ENCODE data around the gene THEMIS2.

THEMIS2 gene

GRCh38 chr1:27886744-27887143 is 14.4 kb downstream of the THEMIS2 start:
- Histone ChIP-seq H3K4me3 (ENCODE audit: low read depth in 1 of 2, low read length in 2 of 2) (no peak overlapping the region), H2AFZ (ENCODE audit: low read depth, low read length) (no peak overlapping the region), H3K27ac (ENCODE audit: low read length) (no peak overlapping the region), H3K4me1 (ENCODE audit: insufficient read depth, low read length) (peaks cover 9% of the 10 kb centered on the region), H4K20me1 (ENCODE audit: insufficient read depth, low read length) (no peaks in the 10 kb centered on the region), H3K4me2 (ENCODE audit: insufficient read depth, low read length) (no peak overlapping the region), H3K9ac (ENCODE audit: low read depth, low read length) (no peak overlapping the region), H3K27me3 (ENCODE audit: insufficient read depth, low read length, poor library complexity) (no peaks in the 10 kb centered on the region), H3K79me2 (ENCODE audit: insufficient read depth, low read length) (no peaks in the 10 kb centered on the region), H3K36me3 (ENCODE audit: insufficient read depth, low read length) (peaks cover 15% of the 10 kb centered on the region), H3K9me3 (ENCODE audit: insufficient read depth, low read length, severe bottlenecking) (no peaks in the 10 kb centered on the region)
- TF ChIP-seq EZH2 (IDR thresholded peaks at IDR 0.05; ENCODE audit: borderline replicate concordance, low read depth, low read length, severe bottlenecking) = no peak
- TF ChIP-seq, protein P1, sequence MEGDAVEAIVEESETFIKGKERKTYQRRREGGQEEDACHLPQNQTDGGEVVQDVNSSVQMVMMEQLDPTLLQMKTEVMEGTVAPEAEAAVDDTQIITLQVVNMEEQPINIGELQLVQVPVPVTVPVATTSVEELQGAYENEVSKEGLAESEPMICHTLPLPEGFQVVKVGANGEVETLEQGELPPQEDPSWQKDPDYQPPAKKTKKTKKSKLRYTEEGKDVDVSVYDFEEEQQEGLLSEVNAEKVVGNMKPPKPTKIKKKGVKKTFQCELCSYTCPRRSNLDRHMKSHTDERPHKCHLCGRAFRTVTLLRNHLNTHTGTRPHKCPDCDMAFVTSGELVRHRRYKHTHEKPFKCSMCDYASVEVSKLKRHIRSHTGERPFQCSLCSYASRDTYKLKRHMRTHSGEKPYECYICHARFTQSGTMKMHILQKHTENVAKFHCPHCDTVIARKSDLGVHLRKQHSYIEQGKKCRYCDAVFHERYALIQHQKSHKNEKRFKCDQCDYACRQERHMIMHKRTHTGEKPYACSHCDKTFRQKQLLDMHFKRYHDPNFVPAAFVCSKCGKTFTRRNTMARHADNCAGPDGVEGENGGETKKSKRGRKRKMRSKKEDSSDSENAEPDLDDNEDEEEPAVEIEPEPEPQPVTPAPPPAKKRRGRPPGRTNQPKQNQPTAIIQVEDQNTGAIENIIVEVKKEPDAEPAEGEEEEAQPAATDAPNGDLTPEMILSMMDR (IDR thresholded peaks at IDR 0.05; ENCODE audit: borderline replicate concordance, extremely low read depth, low read length, poor library complexity, severe bottlenecking) = no peak
- no peak for DNase-seq
- 0 out of 3 replicates have a peak, but pooled peaks have one; percentile 1 for ATAC-seq (ENCODE audit: insufficient read depth, low read depth)

DNA sequence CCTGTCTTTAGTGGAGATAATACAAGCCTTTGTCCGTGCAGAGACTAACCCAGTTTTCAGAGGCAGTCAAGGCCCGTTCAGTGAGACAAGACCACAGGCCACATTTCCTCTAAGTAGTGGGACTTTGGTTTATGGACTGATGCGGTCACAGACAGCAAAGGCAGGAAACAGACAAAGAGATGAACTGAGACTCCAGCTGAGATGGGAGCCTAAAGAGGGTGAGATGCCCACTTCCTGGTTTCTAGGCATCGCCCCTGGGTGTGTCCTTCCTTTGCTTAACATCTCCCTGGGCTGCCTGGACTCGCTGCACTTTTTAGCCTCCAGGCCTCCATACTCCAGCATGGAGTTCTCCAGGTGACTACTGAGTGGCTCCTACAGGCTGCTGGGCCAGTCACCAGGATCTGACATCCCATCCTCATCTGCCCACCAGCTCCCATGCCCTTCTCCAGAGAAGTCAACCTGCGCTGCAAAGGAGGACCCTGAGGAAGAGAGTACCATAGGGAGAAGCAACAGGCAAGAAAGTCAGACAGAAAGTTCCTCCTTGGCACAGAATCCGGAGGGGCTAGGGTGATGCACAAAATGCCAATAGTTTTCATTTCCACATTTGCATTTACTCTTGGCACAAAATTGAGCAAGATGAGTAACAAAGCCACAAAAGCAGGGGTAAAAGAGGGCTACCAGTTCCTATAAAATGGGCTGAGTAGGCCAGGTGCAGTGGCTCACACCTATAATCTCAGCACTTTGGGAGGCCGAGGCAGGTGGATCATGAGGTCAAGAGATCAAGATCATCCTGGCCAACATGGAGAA is 15.1 kb downstream of the THEMIS2 start:
- no peak overlapping the region for H3K9ac ChIP-seq (ENCODE audit: low read depth, low read length)
- H3K4me2 ChIP-seq (ENCODE audit: insufficient read depth, low read length) = no peak overlapping the region
- no peaks in the 10 kb centered on the region for H3K27me3 ChIP-seq (ENCODE audit: insufficient read depth, low read length, poor library complexity)
- no peaks in the 10 kb centered on the region for H4K20me1 ChIP-seq (ENCODE audit: insufficient read depth, low read length)
- H3K4me3 ChIP-seq (ENCODE audit: low read depth in 1 of 2, low read length in 2 of 2) = no peak overlapping the region
- no peak overlapping the region for H3K27ac ChIP-seq (ENCODE audit: low read length)
- peaks cover 22% of the 10 kb centered on the region for H3K36me3 ChIP-seq (ENCODE audit: insufficient read depth, low read length)
- peaks cover 9% of the 10 kb centered on the region for H3K4me1 ChIP-seq (ENCODE audit: insufficient read depth, low read length)
- DNase-seq (peak; percentile 71), ATAC-seq (ENCODE audit: insufficient read depth, low read depth) (peak; percentile 95)
- no peaks in the 10 kb centered on the region for H3K79me2 ChIP-seq (ENCODE audit: insufficient read depth, low read length)
- TF ChIP-seq, protein P1 (IDR thresholded peaks at IDR 0.05; ENCODE audit: borderline replicate concordance, extremely low read depth, low read length, poor library complexity, severe bottlenecking) = no peak
- no peak for TF ChIP-seq EZH2 (IDR thresholded peaks at IDR 0.05; ENCODE audit: borderline replicate concordance, low read depth, low read length, severe bottlenecking)
- H3K9me3 ChIP-seq (ENCODE audit: insufficient read depth, low read length, severe bottlenecking) = no peaks in the 10 kb centered on the region
- H2AFZ ChIP-seq (ENCODE audit: low read depth, low read length) = no peak overlapping the region

DNA sequence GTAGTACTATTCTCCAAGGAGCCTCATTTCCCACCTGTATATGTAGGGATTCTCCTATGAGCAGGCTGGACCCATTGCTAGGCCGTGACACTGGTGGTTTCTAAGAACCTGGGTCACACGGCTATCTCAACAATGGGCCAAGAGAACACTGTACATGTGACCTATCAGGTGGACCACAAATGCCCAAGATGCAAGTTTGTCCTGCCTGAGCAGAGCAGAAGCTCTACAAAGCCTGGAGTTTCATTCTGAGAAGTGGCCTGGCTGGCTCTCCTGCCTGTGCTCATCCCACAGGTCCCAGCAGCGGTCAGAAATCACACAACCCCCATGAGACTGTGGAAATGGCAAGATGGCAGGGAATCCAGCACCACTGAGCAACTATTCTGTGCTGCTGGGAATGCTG is 17.2 kb downstream of the THEMIS2 start:
- no peaks in the 10 kb centered on the region for H3K9me3 ChIP-seq (ENCODE audit: insufficient read depth, low read length, severe bottlenecking)
- DNase-seq (no peak), ATAC-seq (ENCODE audit: insufficient read depth, low read depth) (no peak)
- TF ChIP-seq EZH2 (IDR thresholded peaks at IDR 0.05; ENCODE audit: borderline replicate concordance, low read depth, low read length, severe bottlenecking) = no peak
- TF ChIP-seq, protein P1 (IDR thresholded peaks at IDR 0.05; ENCODE audit: borderline replicate concordance, extremely low read depth, low read length, poor library complexity, severe bottlenecking) = no peak
- no peak overlapping the region for H3K4me2 ChIP-seq (ENCODE audit: insufficient read depth, low read length)
- no peaks in the 10 kb centered on the region for H4K20me1 ChIP-seq (ENCODE audit: insufficient read depth, low read length)
- no peak overlapping the region for H3K9ac ChIP-seq (ENCODE audit: low read depth, low read length)
- peaks cover 9% of the 10 kb centered on the region for H3K4me1 ChIP-seq (ENCODE audit: insufficient read depth, low read length)
- no peak overlapping the region for H3K4me3 ChIP-seq (ENCODE audit: low read depth in 1 of 2, low read length in 2 of 2)
- H3K27ac ChIP-seq (ENCODE audit: low read length) = no peak overlapping the region
- peaks cover 43% of the 10 kb centered on the region for H3K36me3 ChIP-seq (ENCODE audit: insufficient read depth, low read length)
- no peaks in the 10 kb centered on the region for H3K79me2 ChIP-seq (ENCODE audit: insufficient read depth, low read length)
- no peaks in the 10 kb centered on the region for H3K27me3 ChIP-seq (ENCODE audit: insufficient read depth, low read length, poor library complexity)
- no peak overlapping the region for H2AFZ ChIP-seq (ENCODE audit: low read depth, low read length)

All from DND-41 (cell line).